HEK293 (cell line): Measurements from ENCODE around the gene DMD.

Experiments used
- MZF1 ChIP-seq: fragments of 450-650 bp; formaldehyde crosslinking; IDR thresholded peaks from 2 replicates; pipeline ENCODE4 v1.5.1; 2017; ENCODE audit warnings: missing biosample characterization, missing genetic modification characterization, borderline replicate concordance
- TCF7L2 ChIP-seq: IDR thresholded peaks from 2 replicates; pipeline ENCODE4 v1.6.1; 2011; ENCODE audit warnings: low read depth, mild to moderate bottlenecking, inconsistent platforms, low read length, moderate library complexity, borderline replicate concordance
- ZBTB1 ChIP-seq: fragments of 450-650 bp; formaldehyde crosslinking; IDR thresholded peaks from 2 replicates; pipeline ENCODE4 v1.5.1; 2016; ENCODE audit warnings: missing biosample characterization, missing genetic modification characterization
- ZFP3 ChIP-seq: fragments of 450-650 bp; formaldehyde crosslinking; IDR thresholded peaks from 2 replicates; pipeline ENCODE4 v1.5.1; 2016; ENCODE audit warnings: low read depth, missing biosample characterization, missing genetic modification characterization
- ZNF223 ChIP-seq: fragments of 450-650 bp; formaldehyde crosslinking; IDR thresholded peaks from 2 replicates; pipeline ENCODE4 v1.5.1; 2016; ENCODE audit warnings: missing biosample characterization, missing genetic modification characterization
- ZNF24 ChIP-seq: fragments of 450-650 bp; formaldehyde crosslinking; IDR thresholded peaks from 2 replicates; pipeline ENCODE4 v1.5.1; 2016; ENCODE audit warnings: missing biosample characterization, missing genetic modification characterization
- ZNF416 ChIP-seq: fragments of 450-650 bp; formaldehyde crosslinking; IDR thresholded peaks from 2 replicates; pipeline ENCODE4 v1.5.1; 2016; ENCODE audit warnings: missing biosample characterization, missing genetic modification characterization
- ZNF549 ChIP-seq: fragments of 450-650 bp; IDR thresholded peaks from 2 replicates; pipeline ENCODE4 v1.5.1; 2018; ENCODE audit warnings: missing biosample characterization, missing genetic modification characterization, mild to moderate bottlenecking, inconsistent platforms, moderate library complexity
- ZNF830 ChIP-seq: fragments of 450-650 bp; IDR thresholded peaks from 2 replicates; pipeline ENCODE4 v1.5.0; 2018; ENCODE audit warnings: missing biosample characterization, missing genetic modification characterization, low read depth, mild to moderate bottlenecking, moderate library complexity
- TF ChIP-seq, protein P1 (sequence below): fragments of 450-650 bp; formaldehyde crosslinking; IDR thresholded peaks from 2 replicates; pipeline ENCODE4 v1.5.1; 2016; ENCODE audit warnings: missing biosample characterization, missing genetic modification characterization
- TF ChIP-seq, protein P2 (sequence below): fragments of 450-650 bp; formaldehyde crosslinking; IDR thresholded peaks from 2 replicates; pipeline ENCODE4 v1.5.1; 2016; ENCODE audit warnings: missing biosample characterization, missing genetic modification characterization
- TF ChIP-seq, protein P3 (sequence below): fragments of 450-650 bp; formaldehyde crosslinking; IDR thresholded peaks from 2 replicates; pipeline ENCODE4 v1.5.1; 2016; ENCODE audit warnings: missing biosample characterization, missing genetic modification characterization

DNA sequence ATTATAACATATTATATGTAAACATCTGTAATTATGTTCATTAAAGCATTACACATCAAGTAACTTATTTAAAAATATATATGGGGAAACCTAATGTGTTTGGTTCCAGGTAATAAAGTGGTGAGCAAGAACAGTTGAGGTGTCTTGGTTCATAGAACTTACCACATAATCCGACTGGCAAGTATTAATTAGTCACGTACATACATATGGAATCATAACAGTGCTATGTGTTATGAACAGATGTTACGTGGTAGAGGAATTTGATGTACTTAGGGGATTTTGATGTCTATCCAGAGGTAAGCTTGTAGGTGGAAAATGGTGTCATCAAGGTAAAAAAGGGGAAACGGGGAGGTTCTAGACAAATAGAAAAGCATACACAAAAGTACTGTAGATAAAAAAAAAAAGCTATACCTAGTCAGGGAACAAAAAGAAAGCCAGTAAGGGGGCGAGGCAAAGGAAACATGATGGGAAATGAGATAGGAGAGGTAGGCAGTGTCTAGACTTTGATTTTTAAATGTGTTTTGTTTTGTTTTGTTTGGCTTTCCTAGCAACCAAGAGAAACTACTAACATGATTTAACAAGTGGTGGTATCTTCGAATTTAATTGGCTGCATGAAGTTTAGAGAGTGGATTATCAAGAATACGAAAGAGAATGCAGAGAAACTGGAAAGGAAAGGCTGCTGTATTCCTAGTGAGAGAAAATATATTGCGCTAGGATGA is 12.6 kb downstream of the DMD start:
- TF ChIP-seq MZF1 = no peak
- no peak for TF ChIP-seq ZFP3 (tag by site-specific recombination)
- TF ChIP-seq ZNF549 (tag by site-specific recombination) = no peak
- TF ChIP-seq ZBTB1 (tag by site-specific recombination) = no peak
- no peak for TF ChIP-seq TCF7L2
- TF ChIP-seq ZNF24 (tag by site-specific recombination) = no peak
- TF ChIP-seq ZNF223 = no peak
- no peak for TF ChIP-seq ZNF830 (tag by site-specific recombination)
- TF ChIP-seq, protein P1, sequence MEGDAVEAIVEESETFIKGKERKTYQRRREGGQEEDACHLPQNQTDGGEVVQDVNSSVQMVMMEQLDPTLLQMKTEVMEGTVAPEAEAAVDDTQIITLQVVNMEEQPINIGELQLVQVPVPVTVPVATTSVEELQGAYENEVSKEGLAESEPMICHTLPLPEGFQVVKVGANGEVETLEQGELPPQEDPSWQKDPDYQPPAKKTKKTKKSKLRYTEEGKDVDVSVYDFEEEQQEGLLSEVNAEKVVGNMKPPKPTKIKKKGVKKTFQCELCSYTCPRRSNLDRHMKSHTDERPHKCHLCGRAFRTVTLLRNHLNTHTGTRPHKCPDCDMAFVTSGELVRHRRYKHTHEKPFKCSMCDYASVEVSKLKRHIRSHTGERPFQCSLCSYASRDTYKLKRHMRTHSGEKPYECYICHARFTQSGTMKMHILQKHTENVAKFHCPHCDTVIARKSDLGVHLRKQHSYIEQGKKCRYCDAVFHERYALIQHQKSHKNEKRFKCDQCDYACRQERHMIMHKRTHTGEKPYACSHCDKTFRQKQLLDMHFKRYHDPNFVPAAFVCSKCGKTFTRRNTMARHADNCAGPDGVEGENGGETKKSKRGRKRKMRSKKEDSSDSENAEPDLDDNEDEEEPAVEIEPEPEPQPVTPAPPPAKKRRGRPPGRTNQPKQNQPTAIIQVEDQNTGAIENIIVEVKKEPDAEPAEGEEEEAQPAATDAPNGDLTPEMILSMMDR (tag by site-specific recombination) = no peak
- TF ChIP-seq, protein P2, sequence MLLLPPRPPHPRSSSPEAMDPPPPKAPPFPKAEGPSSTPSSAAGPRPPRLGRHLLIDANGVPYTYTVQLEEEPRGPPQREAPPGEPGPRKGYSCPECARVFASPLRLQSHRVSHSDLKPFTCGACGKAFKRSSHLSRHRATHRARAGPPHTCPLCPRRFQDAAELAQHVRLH (tag by site-specific recombination) = no peak
- TF ChIP-seq, protein P3, sequence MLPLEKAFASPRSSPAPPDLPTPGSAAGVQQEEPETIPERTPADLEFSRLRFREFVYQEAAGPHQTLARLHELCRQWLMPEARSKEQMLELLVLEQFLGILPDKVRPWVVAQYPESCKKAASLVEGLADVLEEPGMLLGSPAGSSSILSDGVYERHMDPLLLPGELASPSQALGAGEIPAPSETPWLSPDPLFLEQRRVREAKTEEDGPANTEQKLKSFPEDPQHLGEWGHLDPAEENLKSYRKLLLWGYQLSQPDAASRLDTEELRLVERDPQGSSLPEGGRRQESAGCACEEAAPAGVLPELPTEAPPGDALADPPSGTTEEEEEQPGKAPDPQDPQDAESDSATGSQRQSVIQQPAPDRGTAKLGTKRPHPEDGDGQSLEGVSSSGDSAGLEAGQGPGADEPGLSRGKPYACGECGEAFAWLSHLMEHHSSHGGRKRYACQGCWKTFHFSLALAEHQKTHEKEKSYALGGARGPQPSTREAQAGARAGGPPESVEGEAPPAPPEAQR (tag by site-specific recombination) = no peak
- no peak for TF ChIP-seq ZNF416 (tag by site-specific recombination)
